ENCODE results near the gene ERC1.
"Not testable (repeated sequence)": the region's sequence is repeated elsewhere in the genome, so short reads cannot be mapped to it uniquely, and the experiment has no call there.

Gene ERC1

GRCh38 chr12:1171657-1172408 is 180.8 kb downstream of the ERC1 start:
- Histone ChIP-seq H3K4me3 (no peak overlapping the region), H3K27ac (peak overlapping the region in 1 of 21 experiments; percentile 17)

GRCh38 chr12:1173781-1174617 is 183.0 kb downstream of the ERC1 start:
- H3K27ac ChIP-seq: no peak overlapping the region

GRCh38 chr12:1174659-1175058 is 183.6 kb downstream of the ERC1 start:
- H3K27ac ChIP-seq: no peak overlapping the region
- no peak overlapping the region for H3K4me3 ChIP-seq

More at GRCh38 chr12:1173781-1174617, 183.0 kb downstream of the ERC1 start:
- no peak overlapping the region for H3K4me3 ChIP-seq

GRCh38 chr12:1176191-1176590 is 185.2 kb downstream of the ERC1 start:
- H3K4me3 ChIP-seq: no peak overlapping the region
- H3K27ac ChIP-seq: no peak overlapping the region

- Histone ChIP-seq H3K4me3 (no peak overlapping the region), H3K27ac (no peak overlapping the region)
Observed at GRCh38 chr12:1179128-1179527, 188.1 kb downstream of the ERC1 start.

GRCh38 chr12:1182069-1182468 is 191.0 kb downstream of the ERC1 start:
- H3K27ac ChIP-seq: no peak overlapping the region

GRCh38 chr12:1184402-1184801 is 193.4 kb downstream of the ERC1 start:
- no peak overlapping the region for H3K27ac ChIP-seq
- H3K4me3 ChIP-seq: no peak overlapping the region

More at GRCh38 chr12:1182069-1182468, 191.0 kb downstream of the ERC1 start:
- no peak overlapping the region for H3K4me3 ChIP-seq

GRCh38 chr12:1185460-1186182 is 194.6 kb downstream of the ERC1 start:
- Histone ChIP-seq H3K27ac (no peak overlapping the region), H3K4me3 (no peak overlapping the region)

- H3K4me3 ChIP-seq: no peak overlapping the region
- H3K27ac ChIP-seq: no peak overlapping the region
Observed at GRCh38 chr12:1186298-1186697, 195.3 kb downstream of the ERC1 start.

GRCh38 chr12:1188016-1188415 is 197.0 kb downstream of the ERC1 start:
- H3K4me3 ChIP-seq: no peak overlapping the region

GRCh38 chr12:1189163-1189562 is 198.1 kb downstream of the ERC1 start:
- H3K27ac ChIP-seq: no peak overlapping the region
- H3K4me3 ChIP-seq: no peak overlapping the region

More at GRCh38 chr12:1188016-1188415, 197.0 kb downstream of the ERC1 start:
- no peak overlapping the region for H3K27ac ChIP-seq

- Histone ChIP-seq H3K4me3 (no peak overlapping the region), H3K27ac (no peak overlapping the region)
Observed at GRCh38 chr12:1195513-1195912, 204.5 kb downstream of the ERC1 start.

GRCh38 chr12:1197264-1198018 is 206.4 kb downstream of the ERC1 start:
- no peak overlapping the region for H3K27ac ChIP-seq

GRCh38 chr12:1198854-1199253 is 207.8 kb downstream of the ERC1 start:
- H3K27ac ChIP-seq, H3K4me3 ChIP-seq: not testable (repeated sequence)

More at GRCh38 chr12:1197264-1198018, 206.4 kb downstream of the ERC1 start:
- H3K4me3 ChIP-seq: no peak overlapping the region

GRCh38 chr12:1199700-1200099 is 208.7 kb downstream of the ERC1 start:
- Histone ChIP-seq H3K4me3 (no peak overlapping the region), H3K27ac (peak overlapping the region in 1 of 21 experiments; percentile 17)

GRCh38 chr12:1201030-1201429 is 210.0 kb downstream of the ERC1 start:
- Histone ChIP-seq H3K4me3 (no peak overlapping the region), H3K27ac (no peak overlapping the region)

- Histone ChIP-seq H3K27ac (peak overlapping the region in 8 of 21 experiments; percentile 2 to 80 (median 29)), H3K4me3 (no peak overlapping the region)
Observed at GRCh38 chr12:1201886-1202285, 210.9 kb downstream of the ERC1 start.

GRCh38 chr12:1203735-1204019 is 212.7 kb downstream of the ERC1 start:
- Histone ChIP-seq H3K27ac (peak overlapping the region in 12 of 21 experiments; percentile 44 to 85 (median 72)), H3K4me3 (no peak overlapping the region)

GRCh38 chr12:1204581-1205121 is 213.6 kb downstream of the ERC1 start:
- peak overlapping the region in 20 of 21 experiments; percentile 2 to 85 (median 68) for H3K27ac ChIP-seq

More at GRCh38 chr12:1204581-1205121, 213.6 kb downstream of the ERC1 start:
- H3K4me3 ChIP-seq: peak overlapping the region; percentile 5 to 34 (median 21)
